Right lobe of liver (tissue), 4 donors: ENCODE measurements around the gene CRYGN.

Experiments
- CTCF ChIP-seq, 4 donors: fragments of 200-600 bp in 3 of 4; fragments of 450-650 bp in 1 of 4; IDR thresholded peaks; one replicate each; pipeline versions ENCODE4 v1.5.1 to v1.8.0; 2016 to 2022; ENCODE audit warnings: antibody characterized with exemption in 4 of 4, mild to moderate bottlenecking in 2 of 4
- POLR2A ChIP-seq: fragments of 450-650 bp; IDR thresholded peaks from one replicate; pipeline ENCODE4 v1.6.1; 2017; ENCODE audit warnings: antibody characterized with exemption, mild to moderate bottlenecking
- donor health status: DM: no; HTN: no; CAD: no.
- donor health status: DM: no; HTN: no; CAD: no.
- donor health status: DM: no; HTN: yes; CAD: no.

- TF ChIP-seq CTCF (IDR thresholded peaks at IDR 0.05) (no peak), POLR2A (no peak)
Measured at GRCh38 chr7:151416112-151416940, 23.6 kb downstream of the CRYGN start.
